Endodermal cell (in vitro differentiated cells): ENCODE data around the gene NR6A1. TPM values are rescaled to one million over a fixed set of nuclear protein-coding genes. Genes with fewer than 3 reads are reported as not detected.

Experiments
- DNase-seq: peaks from one replicate; pipeline ENCODE4 v3.0.0-alpha.2; 2017
- H3K27ac ChIP-seq: 2 replicates; pipeline ENCODE4 v1.5.1; 2013; ENCODE audit warnings: mild to moderate bottlenecking, low read depth, low read length, moderate library complexity
- H3K27me3 ChIP-seq: 2 replicates; pipeline ENCODE4 v1.6.1; 2013; ENCODE audit warnings: mild to moderate bottlenecking, low read length, moderate library complexity; ENCODE audit not compliant: insufficient read depth, control insufficient read depth, poor library complexity, severe bottlenecking
- H3K36me3 ChIP-seq: 2 replicates; pipeline ENCODE4 v1.7.0; 2013; ENCODE audit warnings: mild to moderate bottlenecking, low read length, moderate library complexity; ENCODE audit not compliant: control insufficient read depth, insufficient read depth
- H3K4me1 ChIP-seq: one replicate; pipeline ENCODE4 v1.7.0; 2013; ENCODE audit warnings: low read length; ENCODE audit not compliant: control insufficient read depth, insufficient read depth
- H3K4me3 ChIP-seq: 2 replicates; pipeline ENCODE4 v1.5.1; 2013; ENCODE audit warnings: mild to moderate bottlenecking, low read length, moderate library complexity
- H3K9ac ChIP-seq: 2 replicates; pipeline ENCODE4 v1.6.1; 2013; ENCODE audit warnings: mild to moderate bottlenecking, low read length, moderate library complexity; ENCODE audit not compliant: poor library complexity, severe bottlenecking; ENCODE audit errors: extremely low read depth
- H3K9me3 ChIP-seq: 2 replicates; pipeline ENCODE4 v1.6.1; 2013; ENCODE audit warnings: mild to moderate bottlenecking, low read length, moderate library complexity; ENCODE audit not compliant: control insufficient read depth
- H3K27ac Mint-ChIP-seq: 2 replicates; pipeline ENCODE4 v1.8.0; 2020; ENCODE audit warnings: mixed read lengths
- H3K27me3 Mint-ChIP-seq: 2 replicates; pipeline ENCODE4 v1.8.0; 2021; ENCODE audit warnings: mild to moderate bottlenecking, mixed read lengths; ENCODE audit not compliant: insufficient read depth
- H3K36me3 Mint-ChIP-seq: 2 replicates; pipeline ENCODE4 v1.8.0; 2020; ENCODE audit warnings: low read depth, mixed read lengths
- H3K4me1 Mint-ChIP-seq: 2 replicates; pipeline ENCODE4 v1.8.0; 2020; ENCODE audit warnings: mixed read lengths
- H3K4me3 Mint-ChIP-seq: 2 replicates; pipeline ENCODE4 v1.8.0; 2020; ENCODE audit warnings: mild to moderate bottlenecking, moderate library complexity, mixed read lengths
- H3K9me3 Mint-ChIP-seq: 2 replicates; pipeline ENCODE4 v1.8.0; 2020; ENCODE audit warnings: mild to moderate bottlenecking, mixed read lengths
- WGBS, 2 experiments: methylation state at CpG; one replicate each; pipeline versions ENCODE4 v1.1.5 to v1.1.7; 2013; ENCODE audit warnings: missing lambda C conversion rate in 2 of 2, mixed read lengths in 1 of 2; ENCODE audit not compliant: insufficient coverage in 1 of 2, insufficient read length in 1 of 2; 5-methylcytosine and 5-hydroxymethylcytosine counted together
- total RNA-seq, 2 donors: library from RNA; stranded (reverse); fragmentation: NEBNext Ultra II Directional in 1 of 2; extraction: Animal tissue kit (Norgen Biotek cat#: 25700) in 1 of 2; gene quantifications; 2 replicates in 1 of 2; 3 replicates in 1 of 2; pipeline ENCODE4 v1.2.1, GENCODE V29; 2021
- TF ChIP-seq, protein P1 (sequence below): fragments of 200-600 bp; sonication (generic); conservative IDR thresholded peaks from 2 replicates; pipeline ENCODE4 v1.5.0; 2021; ENCODE audit warnings: antibody characterized with exemption, mild to moderate bottlenecking

Gene NR6A1
- total RNA-seq, 2 donors from 2014 or later, result 168 to 206 TPM

DNA sequence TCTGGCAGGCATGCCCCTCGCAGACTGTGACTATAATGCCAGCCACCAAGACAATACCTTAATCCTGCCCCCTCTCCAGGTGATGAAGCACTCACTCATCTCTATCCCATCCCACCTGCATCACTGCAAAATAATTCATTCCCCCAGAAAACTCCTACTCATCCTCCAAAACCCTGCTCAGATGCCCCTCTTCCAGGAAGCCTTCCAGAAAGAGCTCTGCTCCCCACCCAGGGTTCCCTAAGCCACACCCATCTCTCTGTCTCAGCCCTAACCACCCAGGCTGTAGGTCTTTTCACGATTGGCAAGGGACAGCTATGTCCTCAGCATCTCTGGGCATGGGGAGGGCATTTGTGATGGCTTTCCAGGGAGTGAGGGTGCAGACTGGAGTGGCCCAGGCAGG, 281.1 kb downstream of the NR6A1 start:
- no peak overlapping the region for H3K27ac Mint-ChIP-seq
- no peaks in the 10 kb centered on the region for H3K27me3 ChIP-seq
- no peak overlapping the region for H3K4me3 ChIP-seq
- H3K9me3 ChIP-seq, result no peaks in the 10 kb centered on the region
- no peaks in the 10 kb centered on the region for H3K4me1 ChIP-seq
- H3K36me3 ChIP-seq, result no peaks in the 10 kb centered on the region
- no peaks in the 10 kb centered on the region for H3K36me3 Mint-ChIP-seq
- TF ChIP-seq, protein P1, sequence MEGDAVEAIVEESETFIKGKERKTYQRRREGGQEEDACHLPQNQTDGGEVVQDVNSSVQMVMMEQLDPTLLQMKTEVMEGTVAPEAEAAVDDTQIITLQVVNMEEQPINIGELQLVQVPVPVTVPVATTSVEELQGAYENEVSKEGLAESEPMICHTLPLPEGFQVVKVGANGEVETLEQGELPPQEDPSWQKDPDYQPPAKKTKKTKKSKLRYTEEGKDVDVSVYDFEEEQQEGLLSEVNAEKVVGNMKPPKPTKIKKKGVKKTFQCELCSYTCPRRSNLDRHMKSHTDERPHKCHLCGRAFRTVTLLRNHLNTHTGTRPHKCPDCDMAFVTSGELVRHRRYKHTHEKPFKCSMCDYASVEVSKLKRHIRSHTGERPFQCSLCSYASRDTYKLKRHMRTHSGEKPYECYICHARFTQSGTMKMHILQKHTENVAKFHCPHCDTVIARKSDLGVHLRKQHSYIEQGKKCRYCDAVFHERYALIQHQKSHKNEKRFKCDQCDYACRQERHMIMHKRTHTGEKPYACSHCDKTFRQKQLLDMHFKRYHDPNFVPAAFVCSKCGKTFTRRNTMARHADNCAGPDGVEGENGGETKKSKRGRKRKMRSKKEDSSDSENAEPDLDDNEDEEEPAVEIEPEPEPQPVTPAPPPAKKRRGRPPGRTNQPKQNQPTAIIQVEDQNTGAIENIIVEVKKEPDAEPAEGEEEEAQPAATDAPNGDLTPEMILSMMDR, result no peak
- H3K27me3 Mint-ChIP-seq, result peaks cover 46% of the 10 kb centered on the region
- H3K4me1 Mint-ChIP-seq, result peaks cover 4% of the 10 kb centered on the region
- no peak for DNase-seq
- H3K9ac ChIP-seq, result no peak overlapping the region
- 85 to 100% methylated on average over 1 to 2 of the region's 2 CpGs for WGBS, 2 experiments
- H3K4me3 Mint-ChIP-seq, result no peak overlapping the region
- H3K9me3 Mint-ChIP-seq, result no peaks in the 10 kb centered on the region
- no peak overlapping the region for H3K27ac ChIP-seq

DNA sequence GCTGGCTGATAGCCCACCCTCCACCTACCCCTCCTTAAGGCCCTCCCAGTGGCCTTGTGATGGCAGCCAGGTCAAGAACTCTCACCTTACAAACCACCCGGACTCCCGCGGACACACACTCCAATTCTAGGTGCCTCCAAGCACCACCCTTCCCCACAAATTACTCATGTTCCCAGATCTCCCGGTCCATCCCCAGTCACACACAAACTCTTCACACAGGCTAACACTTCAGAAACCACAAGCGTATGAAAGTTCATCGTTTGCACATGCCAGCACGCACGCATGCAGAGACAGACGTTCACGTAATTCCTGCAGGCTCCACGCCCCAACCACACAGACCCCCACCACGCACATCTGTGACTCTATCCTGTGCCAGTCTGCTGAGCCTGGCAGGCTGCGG, 281.9 kb downstream of the NR6A1 start:
- H3K4me1 ChIP-seq, result no peaks in the 10 kb centered on the region
- Mint-ChIP-seq H3K36me3 (no peaks in the 10 kb centered on the region), H3K4me3 (no peak overlapping the region), H3K4me1 (peaks cover 4% of the 10 kb centered on the region), H3K27ac (no peak overlapping the region), H3K27me3 (peaks cover 46% of the 10 kb centered on the region), H3K9me3 (no peaks in the 10 kb centered on the region)
- H3K9ac ChIP-seq, result no peak overlapping the region
- DNase-seq, result no peak
- no peaks in the 10 kb centered on the region for H3K36me3 ChIP-seq
- TF ChIP-seq, protein P1, result no peak
- no peak overlapping the region for H3K4me3 ChIP-seq
- no peaks in the 10 kb centered on the region for H3K9me3 ChIP-seq
- WGBS, 2 experiments, result 86 to 87% methylated on average over 8 to 13 of the region's 13 CpGs
- H3K27ac ChIP-seq, result no peak overlapping the region
- no peaks in the 10 kb centered on the region for H3K27me3 ChIP-seq

DNA sequence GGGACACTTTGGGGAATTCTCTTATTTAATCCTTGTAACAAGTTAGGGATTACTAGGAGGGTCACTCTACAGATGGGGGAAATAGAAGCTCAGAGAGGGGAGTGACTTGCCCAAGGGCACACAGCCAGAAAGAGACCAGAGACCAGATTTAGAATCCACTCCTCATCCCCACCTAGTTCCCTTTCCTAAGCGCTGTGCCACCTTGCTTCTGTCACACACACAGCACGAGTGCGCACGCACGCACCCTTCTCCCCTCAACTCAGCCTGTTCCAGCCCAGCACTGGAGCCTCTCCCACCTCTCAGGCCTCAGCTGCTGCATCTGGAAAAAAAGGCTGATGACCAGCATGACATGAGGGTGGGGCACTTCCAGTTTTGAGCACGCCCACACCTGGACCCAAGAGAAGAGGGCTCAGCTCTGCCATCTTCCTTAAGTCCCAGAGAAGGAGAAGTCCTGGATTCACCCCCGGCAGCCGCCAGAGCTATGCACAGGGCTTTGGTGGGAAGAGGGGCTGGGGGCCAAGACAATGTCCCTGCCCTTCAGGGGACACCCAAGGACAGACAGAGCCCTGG, 282.4 kb downstream of the NR6A1 start:
- H3K4me3 Mint-ChIP-seq, result no peak overlapping the region
- no peak overlapping the region for H3K4me3 ChIP-seq
- H3K4me1 ChIP-seq, result no peaks in the 10 kb centered on the region
- peaks cover 4% of the 10 kb centered on the region for H3K4me1 Mint-ChIP-seq
- no peak overlapping the region for H3K9ac ChIP-seq
- no peaks in the 10 kb centered on the region for H3K27me3 ChIP-seq
- H3K36me3 Mint-ChIP-seq, result no peaks in the 10 kb centered on the region
- H3K9me3 Mint-ChIP-seq, result no peaks in the 10 kb centered on the region
- TF ChIP-seq, protein P1, result no peak
- no peak overlapping the region for H3K27ac ChIP-seq
- no peaks in the 10 kb centered on the region for H3K9me3 ChIP-seq
- no peaks in the 10 kb centered on the region for H3K36me3 ChIP-seq
- peaks cover 46% of the 10 kb centered on the region for H3K27me3 Mint-ChIP-seq
- no peak overlapping the region for H3K27ac Mint-ChIP-seq
- WGBS, 2 experiments, result 96 to 98% methylated on average over 6 to 8 of the region's 8 CpGs
- DNase-seq, result no peak
